ENCODE data around the gene ARHGAP24.
"Not testable (repeated sequence)": the region's sequence is repeated elsewhere in the genome, so short reads cannot be mapped to it uniquely, and the experiment has no call there.

The ARHGAP24 gene

DNA sequence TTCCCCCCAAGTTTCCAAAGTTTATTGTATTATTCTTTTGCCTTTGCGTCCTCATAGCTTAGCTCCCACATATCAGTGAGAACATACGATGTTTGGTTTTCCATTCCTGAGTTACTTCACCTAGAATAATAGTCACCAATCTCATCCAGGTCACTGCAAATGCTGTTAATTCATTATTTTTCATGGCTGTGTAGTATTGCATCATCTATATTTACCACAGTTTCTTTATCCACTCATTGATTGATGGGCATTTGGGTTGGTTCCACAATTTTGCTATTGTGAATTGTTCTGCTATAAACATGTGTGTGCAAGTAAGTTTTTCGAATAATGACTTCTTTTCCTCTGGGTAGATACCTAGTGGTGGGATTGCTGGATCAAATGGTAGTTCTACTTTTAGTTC, 43.6 kb downstream of the ARHGAP24 start:
- DNase-seq (ENCODE audit: low spot score), result not testable (repeated sequence)

DNA sequence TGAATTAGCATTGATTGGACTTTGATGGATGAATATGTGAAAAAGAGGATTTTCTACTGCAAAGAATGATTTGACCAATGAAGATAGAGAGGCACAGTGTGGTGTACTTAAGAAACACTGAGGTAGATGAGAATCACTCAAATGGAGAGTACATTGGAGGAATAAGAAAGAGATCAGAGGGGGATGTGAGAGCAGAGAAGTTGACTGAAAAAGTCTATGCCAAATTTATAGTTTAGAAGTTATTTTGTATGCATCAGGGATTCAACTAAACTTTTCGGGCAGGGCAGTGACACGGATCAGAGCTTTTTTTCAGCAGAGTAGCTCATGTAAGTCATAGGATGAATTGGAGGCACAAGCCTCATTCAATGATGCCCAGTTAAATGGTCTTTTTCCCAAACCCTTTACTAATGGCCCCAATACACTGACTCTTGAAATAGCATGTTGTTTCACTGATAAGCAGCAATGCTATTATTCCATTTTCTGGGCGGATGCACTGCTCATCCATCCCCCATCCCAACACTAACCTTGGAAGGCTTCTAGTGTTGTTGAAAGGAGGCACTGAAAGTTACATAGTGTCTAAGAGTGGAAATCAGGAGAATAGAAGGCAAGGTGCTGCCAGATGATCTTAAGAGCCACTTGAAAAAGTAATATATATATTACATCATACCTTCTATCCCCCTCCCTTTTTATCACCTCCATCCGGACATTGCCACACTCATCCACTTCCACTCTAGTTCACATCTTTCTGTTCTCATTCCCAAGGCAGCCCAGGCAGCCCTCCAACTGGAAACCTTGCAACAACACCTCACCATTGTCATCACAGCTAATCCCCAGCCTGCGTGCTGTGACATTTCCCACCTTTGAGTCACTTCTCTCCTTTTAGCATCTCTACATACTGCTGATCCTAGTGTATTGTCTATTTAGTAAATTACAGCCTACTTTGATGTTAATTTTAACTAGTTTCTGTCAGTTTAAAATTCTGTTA, 46.1 kb downstream of the ARHGAP24 start:
- no peak for DNase-seq (ENCODE audit: low spot score)

GRCh38 chr4:85522277-85522676, 47.3 kb downstream of the ARHGAP24 start:
- no peak for DNase-seq (ENCODE audit: low spot score)

DNA sequence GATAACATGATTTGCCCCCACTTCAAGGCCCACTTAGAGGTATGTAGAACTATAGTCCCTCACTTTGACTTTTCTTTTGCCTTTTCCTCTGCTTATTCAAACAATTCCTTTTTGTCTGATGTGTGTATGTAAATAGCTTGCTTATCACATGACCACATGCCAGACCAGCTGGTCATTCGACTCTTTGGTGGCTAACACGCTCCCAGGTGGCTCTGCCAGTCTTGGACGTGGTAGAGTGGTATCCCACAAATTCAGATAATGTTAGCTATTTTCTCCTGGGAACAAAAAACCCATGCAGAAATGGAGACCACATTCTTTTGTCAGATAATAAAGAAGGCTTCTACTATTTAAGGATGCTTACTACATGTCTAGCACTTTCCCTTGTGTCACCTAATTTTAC, 47.9 kb downstream of the ARHGAP24 start:
- no peak for DNase-seq (ENCODE audit: low spot score)

GRCh38 chr4:85527815-85528214, 52.9 kb downstream of the ARHGAP24 start:
- DNase-seq (ENCODE audit: low spot score), result no peak

GRCh38 chr4:85531560-85532341, 56.8 kb downstream of the ARHGAP24 start:
- no peak for DNase-seq (ENCODE audit: low spot score)

DNA sequence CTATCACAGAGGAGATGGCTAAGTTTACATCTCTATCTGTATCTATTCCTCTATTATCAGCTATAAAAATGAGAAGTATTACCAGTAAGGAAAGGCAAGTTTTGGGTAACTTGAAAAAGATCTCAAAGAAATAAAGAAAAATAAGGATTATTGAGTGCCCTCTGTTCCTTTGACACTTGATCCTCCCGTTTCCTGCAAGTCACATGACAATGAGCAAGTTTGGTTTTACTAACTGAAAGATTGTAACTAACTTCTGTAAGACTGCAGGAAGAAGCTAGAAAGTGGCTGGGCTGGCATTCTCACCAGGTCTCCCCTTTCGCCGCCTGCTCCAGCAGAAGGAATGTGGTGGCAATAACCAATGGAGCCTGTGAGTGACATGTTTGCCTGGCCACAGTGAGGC, 59.2 kb downstream of the ARHGAP24 start:
- no peak for DNase-seq (ENCODE audit: low spot score)

- no peak for DNase-seq (ENCODE audit: low spot score)
Measured at GRCh38 chr4:85543832-85544231, 68.9 kb downstream of the ARHGAP24 start.

DNA sequence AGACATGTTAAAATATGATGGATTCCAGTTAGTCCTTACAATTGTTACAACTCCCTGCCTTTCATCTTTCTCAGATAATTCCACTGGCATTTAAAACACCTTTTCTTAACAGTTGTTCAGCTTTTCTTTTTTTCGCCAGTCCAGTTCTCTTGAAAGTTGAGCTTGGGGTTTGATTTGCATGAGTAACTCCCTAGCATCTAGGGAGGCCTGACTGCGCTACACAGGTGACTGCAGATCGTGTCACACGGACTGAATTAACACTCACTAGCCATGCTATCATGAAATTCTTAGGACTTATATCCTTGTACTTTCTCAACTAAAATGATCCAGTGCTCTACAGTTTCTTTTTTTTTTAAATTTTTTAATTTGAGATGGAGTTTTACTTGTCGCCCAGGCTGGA, 69.8 kb downstream of the ARHGAP24 start:
- DNase-seq (ENCODE audit: low spot score), result no peak

DNA sequence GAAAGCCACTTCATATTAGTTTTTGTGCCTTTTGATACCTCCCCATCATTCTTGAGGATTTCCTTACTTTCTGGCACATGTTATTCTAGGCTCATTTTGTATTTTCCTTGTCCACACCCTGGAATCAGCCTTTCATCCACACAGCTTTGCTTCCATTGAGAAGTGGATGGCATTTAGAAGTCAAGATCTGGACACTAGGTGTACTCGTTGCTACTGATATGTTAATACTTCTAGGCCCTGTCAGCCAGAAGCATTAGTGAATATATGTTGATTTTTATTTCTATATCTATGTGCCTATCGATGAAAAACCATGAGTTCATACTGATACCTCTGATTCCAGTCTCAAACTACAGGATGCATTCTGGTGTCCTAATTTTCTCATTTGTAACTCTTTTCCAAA, 73.2 kb downstream of the ARHGAP24 start:
- no peak for DNase-seq (ENCODE audit: low spot score)

- DNase-seq (ENCODE audit: low spot score), result no peak
Measured at GRCh38 chr4:85548841-85549240, 73.9 kb downstream of the ARHGAP24 start.

- no peak for DNase-seq (ENCODE audit: low spot score)
Measured at GRCh38 chr4:85555206-85555605, 80.3 kb downstream of the ARHGAP24 start.

DNA sequence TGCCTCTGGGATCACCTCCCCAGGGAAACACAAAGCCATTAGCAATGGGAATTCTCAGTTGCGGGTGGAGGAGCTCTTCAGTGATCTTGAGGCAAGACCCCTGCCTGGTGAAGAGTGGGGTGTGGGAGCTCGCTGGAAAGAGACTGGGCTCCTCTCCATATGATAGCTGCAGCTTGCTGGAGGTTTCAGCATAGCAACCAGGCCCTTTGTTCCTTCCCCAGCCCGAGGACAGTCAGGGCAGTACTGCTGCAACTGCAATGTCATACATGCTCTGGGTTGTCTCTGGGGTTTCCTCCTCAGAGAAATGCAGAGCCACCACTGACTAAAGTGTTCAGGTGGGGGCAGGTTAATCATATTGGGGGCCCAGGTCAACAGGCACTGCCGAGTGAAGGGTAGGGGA, 81.3 kb downstream of the ARHGAP24 start:
- DNase-seq (ENCODE audit: low spot score), result no peak

DNA sequence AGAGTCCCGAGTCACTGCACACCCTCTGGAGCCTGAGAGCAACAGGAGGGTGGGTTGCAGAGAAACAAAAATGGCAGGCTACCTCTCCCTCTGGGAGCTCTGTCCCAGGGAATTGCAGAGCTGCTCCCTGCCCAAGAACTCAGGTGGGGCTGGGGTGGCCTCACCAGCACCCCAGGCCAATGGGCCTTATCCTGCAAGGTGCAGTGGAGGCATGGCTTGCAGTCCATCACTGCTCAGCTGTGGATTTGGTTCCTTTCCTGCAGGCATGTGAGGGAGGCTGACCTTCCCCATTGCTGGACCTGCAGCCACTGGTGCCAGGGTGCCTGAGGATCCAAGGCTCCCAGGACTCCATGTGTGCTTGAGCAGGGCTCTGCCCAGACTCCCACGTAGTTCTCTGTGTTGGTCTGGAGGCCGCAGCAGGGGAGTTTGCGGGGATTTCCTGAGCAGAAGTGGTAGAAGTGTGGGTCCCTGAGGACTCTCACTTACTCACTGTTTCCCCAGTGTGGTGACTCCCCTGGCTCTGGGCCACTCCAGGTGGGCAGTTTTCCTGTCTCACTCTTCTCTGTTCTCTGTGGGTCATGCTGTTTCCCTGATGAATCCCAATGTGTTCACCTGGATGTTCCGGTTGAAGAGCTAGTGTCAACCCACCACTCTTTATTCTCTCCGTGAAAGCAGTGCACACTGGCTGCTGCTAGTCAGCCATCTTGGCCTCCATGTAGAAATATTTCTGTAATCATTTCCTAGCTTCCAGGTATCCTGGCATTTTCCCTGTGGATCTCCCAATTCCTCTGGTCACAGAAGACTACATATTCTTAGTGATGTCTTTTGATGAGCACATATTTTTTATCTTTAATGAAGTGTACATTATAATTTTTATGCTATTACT, 82.3 kb downstream of the ARHGAP24 start:
- DNase-seq (ENCODE audit: low spot score), result no peak

GRCh38 chr4:85565761-85566480, 91.0 kb downstream of the ARHGAP24 start:
- no peak for DNase-seq (ENCODE audit: low spot score)

GRCh38 chr4:85569730-85570299, 94.9 kb downstream of the ARHGAP24 start:
- no peak for DNase-seq (ENCODE audit: low spot score)

DNA sequence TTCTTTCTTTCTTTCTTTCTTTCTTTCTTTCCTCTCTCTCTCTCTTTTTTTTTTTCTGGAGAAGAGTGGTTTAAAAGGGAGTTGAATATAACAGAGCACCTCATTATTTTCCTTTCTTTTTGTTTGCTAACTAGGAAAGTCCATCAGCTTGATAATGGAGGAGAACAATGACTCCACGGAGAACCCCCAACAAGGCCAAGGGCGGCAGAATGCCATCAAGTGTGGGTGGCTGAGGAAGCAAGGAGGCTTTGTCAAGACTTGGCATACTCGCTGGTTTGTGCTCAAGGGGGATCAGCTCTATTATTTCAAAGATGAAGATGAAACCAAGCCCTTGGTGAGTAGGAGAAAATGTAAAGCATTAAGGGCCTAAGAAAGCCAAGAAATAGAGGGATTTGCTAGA, 95.4 kb downstream of the ARHGAP24 start:
- no peak for DNase-seq (ENCODE audit: low spot score)

DNA sequence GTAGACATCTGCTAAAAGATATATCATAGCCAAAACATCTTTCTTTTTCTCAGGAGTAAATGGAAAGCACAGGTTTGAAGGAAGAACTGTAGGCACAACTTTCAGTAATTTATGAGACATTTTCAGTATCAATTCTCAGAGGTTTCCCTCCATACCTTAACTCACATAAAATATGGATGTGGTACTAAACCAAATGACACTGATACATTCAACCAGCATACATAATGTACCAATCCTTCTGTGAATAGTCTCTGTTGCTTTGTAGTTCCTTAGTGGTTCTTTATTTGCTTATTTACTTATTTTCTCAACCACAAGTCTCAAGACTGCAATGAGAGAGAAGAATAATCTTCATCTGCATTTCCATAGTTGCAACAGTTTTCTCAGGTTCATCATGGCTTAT, 96.1 kb downstream of the ARHGAP24 start:
- DNase-seq (ENCODE audit: low spot score), result no peak

DNA sequence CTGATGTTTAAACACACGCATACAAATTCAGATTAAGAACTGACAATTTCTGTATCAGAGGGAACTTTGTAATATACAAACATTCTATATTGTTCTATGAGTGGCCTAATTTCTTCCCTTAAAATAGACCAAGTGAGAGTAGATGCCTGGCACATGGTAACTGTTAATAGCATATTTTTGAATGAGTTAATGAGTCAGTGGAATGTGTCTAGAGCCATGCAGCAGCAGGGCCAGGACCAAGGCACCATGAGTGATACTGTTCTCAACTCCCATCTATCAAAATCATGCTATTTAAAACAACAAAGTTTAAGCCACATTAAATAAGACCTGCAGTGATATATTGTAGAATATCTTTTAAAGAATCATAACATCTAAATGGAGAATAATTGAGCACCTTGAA, 98.3 kb downstream of the ARHGAP24 start:
- DNase-seq (ENCODE audit: low spot score), result no peak

DNA sequence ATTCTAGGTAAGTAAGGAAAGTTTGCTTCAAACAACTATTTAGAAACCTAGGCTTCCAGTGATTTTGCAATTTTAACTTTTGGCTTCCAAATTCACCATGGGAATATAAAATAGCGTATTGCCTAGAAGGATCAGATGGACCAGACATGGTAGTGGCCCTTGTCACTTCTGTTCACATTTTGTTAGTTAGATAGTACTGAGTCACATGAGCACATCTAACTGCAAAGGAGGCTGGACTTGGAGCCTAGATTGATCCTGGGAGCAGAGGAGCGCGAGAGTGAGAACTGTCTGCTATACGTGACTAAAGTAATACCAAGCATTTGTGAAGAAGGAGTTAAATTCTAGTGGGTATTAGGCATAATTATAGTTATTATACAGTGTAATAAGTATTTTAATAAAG, 102.4 kb downstream of the ARHGAP24 start:
- no peak for DNase-seq (ENCODE audit: low spot score)

DNA sequence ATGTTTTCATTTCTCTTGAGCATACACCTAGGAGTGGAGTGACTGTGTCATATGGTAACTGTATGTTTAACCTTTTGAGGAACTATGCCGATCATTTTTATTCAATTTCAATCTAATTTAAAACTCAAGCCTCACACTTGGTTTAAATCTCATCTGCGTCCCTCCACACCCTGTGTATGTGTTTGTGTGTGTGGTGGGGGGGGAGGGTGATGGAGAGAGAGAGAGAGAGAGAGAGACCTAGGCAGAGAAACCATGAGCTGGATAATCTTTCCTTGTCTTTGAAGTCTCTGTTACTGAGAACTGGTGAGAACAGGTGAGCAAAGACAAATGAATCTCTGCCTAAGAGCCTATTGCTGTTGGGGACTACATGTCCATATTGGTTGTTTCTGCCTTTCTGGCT, 105.0 kb downstream of the ARHGAP24 start:
- DNase-seq (ENCODE audit: low spot score), result no peak
